SK-N-SH treated with all-trans-retinoic acid at 6 μM for 48 hours (cell line): Measurements from ENCODE around the gene LRCH1.

ENCODE experiments used
- CSDC2 ChIP-seq: fragments of 250-450 bp; sonication (Bioruptor Pico); IDR thresholded peaks from 2 replicates; pipeline ENCODE4 v1.5.0; 2020; ENCODE audit warnings: mild to moderate bottlenecking, moderate library complexity
- ISL1 ChIP-seq: fragments of 250-450 bp; sonication (Bioruptor Pico); IDR thresholded peaks from 2 replicates; pipeline ENCODE4 v2.1.2; 2022; ENCODE audit warnings: mild to moderate bottlenecking, moderate library complexity
- PATZ1 ChIP-seq: fragments of 250-450 bp; sonication (Bioruptor Pico); IDR thresholded peaks from 2 replicates; pipeline ENCODE4 v1.8.0; 2020; ENCODE audit warnings: mild to moderate bottlenecking, moderate library complexity, borderline replicate concordance
- TSHZ2 ChIP-seq: fragments of 250-450 bp; sonication (Bioruptor Pico); IDR thresholded peaks from 2 replicates; pipeline ENCODE4 v1.5.0; 2020; ENCODE audit warnings: mild to moderate bottlenecking, moderate library complexity
- ZNF8 ChIP-seq: fragments of 450-650 bp; formaldehyde crosslinking; IDR thresholded peaks from 2 replicates; pipeline ENCODE4 v1.5.0; 2020; ENCODE audit warnings: mild to moderate bottlenecking, moderate library complexity

- TF ChIP-seq ISL1 (CRISPR knock-in tag) (no peak), ZNF8 (CRISPR knock-in tag) (no peak), CSDC2 (CRISPR knock-in tag) (no peak), TSHZ2 (CRISPR knock-in tag) (no peak), PATZ1 (no peak)
Observed at GRCh38 chr13:46637213-46637612, 84.2 kb downstream of the LRCH1 start.
